ENCODE data around the gene CCDC192.

CCDC192 gene

DNA sequence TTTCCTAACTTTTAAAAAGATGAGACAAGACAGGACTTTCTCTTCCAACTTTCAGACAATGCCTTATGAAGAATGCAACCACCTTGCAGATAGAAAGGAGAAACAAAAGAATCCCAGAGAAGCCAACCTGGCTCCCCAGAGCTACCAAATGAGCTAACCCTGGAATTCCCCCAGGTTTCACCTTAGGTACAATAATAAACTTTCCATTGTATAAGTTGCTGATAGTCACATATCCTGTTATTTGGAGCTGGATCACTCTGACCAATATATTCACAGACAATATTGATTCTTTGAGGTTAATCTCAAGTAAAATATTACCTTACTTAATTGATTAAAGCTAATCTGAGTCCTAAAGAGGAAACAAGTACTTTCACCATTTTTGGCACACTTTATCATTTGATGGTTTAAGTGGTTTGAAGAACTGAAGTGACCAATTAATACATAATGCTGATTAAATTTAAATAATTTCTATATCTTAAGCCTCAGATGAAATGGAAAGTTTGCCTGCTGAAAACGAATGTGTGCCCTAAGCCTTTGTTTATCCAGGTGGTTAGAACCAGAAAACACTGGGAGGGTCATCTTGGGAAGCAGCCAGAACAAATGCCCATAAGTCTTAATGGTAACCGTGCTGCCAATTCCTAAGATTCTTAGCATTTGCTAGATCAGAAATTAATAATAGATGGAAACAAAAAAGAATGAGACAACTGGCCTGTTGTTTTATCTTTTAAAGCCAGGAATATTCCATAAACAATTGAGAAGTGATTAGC, 220.8 kb downstream of the CCDC192 start:
- DNase-seq (ENCODE audit: low spot score) = no peak

DNA sequence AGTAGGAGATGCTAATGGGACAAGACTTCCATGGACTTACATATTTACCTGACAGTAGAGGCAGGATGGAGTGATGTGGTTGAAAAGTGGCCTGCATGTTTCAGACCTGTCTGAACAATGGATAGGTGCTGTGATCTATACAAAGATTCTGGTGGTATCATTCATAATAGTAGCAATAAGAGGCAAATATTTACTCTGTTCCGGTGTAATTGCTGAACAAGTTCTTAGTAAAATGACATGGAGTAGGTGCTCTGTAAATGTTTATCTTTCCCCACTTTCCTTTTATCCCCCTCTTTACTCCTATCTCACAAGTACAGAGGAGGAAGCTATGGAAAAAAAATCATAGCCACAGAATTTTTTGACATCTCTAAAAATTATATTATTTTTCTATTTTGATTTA, 221.4 kb downstream of the CCDC192 start:
- no peak for DNase-seq (ENCODE audit: low spot score)

DNA sequence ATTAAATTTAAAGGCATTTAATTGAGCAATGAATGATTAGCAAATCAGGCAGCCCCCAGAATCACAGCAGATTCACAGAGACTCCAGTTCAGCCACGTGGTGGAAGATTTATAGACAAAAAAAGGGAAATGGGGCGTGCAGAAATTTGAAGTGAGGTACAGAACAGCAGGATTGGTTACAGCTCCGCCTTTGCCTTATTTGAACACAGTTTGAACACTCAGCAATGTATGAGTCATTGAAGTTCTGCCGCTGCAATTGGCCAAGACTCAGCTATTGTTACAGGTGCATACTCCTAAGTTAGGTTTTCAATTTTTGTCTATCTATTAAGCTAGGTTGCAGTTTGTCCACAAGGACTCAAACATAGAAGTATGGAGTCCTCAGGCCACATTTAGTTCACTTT, 222.7 kb downstream of the CCDC192 start:
- peak; percentile 42 for DNase-seq (ENCODE audit: low spot score)

DNA sequence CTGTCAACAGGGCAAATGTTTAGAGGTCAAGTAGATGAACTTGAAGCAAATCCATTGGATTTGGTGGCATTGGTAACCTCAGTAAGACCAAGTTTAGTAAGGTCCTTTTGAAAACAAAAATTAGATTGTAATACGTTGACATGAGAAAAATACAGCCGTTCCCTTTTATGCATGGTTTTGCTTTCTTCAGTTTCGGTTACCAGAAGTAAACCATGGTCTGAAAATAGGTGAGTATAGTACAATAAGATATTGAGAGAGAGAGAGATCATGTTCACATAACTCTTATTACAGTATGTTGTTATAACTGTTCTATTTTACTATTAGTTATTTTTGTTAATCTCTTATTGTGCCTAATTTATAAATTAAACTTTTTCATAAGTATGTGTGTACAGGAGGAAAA, 223.8 kb downstream of the CCDC192 start:
- no peak for DNase-seq (ENCODE audit: low spot score)

DNA sequence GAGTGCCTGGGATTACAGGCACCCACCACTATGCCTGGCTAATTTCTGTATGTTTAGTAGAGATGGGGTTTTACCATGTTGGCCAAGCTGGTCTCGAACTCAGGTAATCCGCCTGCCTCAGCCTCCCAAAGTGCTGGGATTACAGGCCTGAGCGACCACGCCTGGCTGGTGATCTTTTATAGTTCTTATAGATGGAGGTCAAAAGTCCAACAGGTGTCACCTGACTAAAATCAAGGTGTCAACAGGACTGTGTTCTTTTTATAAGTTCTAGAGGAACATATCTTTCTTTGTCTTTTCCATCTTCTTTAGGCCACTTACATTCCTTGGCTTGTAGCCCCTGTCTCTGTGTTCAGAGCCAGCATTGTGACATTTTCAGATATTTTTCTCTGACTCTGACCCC, 224.9 kb downstream of the CCDC192 start:
- DNase-seq (ENCODE audit: low spot score) = no peak

DNA sequence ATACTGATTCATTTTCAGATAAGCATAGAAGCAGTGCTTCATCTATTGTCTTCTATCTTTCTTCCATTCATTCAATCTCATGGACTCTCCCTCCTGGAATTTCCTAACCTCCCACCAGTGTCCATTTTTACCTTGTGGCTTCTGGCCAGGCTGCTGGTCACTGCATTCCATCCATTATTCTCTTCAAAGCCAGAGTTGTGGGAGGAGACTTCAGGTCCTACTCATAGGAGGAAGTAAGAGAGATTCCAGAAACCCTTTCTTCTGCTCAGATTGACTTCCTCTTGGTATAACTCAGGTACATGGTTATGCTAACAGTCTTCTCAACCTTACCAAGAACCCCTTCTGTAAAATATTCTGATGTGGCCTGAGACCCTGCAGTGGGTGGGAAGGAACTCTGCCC, 227.1 kb downstream of the CCDC192 start:
- peak; percentile 62 for DNase-seq (ENCODE audit: low spot score)

DNA sequence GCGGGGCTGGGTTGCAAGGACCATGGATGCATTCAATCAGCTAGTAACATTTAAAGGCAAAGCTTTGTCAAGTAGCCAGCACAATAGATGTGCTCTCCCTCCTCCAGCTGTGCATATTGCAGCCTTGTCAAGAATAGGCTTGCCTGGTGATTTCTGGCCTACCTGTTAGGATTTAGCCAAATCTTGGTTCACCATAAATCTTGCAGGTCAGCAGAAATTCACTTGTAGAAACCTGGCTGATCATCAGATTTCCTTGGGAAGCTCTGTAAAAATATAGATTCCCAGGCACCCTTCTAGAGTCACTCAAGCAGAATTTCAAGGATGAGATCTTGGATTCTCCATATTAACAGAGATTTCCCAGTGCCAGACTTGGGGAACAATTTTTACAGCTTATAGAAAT, 228.2 kb downstream of the CCDC192 start:
- DNase-seq (ENCODE audit: low spot score) = no peak

DNA sequence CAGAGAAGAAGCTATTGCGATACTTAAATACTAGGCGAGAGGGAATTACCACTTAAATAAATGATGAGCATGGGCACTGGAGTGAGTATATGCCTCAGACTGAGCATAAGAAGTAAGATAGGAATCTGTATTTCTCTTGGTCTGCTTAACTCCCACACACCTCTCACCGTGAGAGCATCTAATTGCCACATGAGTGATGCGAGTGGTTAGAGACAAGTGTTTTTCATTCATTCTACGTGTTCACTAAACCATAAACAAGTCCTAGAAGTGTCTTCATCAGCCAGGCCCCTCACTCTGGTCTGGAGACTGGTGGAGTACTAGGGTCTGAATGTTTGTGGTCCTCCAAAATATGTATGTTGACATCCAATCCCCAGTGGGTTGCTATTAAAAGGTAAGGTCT, 230.2 kb downstream of the CCDC192 start:
- DNase-seq (ENCODE audit: low spot score) = no peak

DNA sequence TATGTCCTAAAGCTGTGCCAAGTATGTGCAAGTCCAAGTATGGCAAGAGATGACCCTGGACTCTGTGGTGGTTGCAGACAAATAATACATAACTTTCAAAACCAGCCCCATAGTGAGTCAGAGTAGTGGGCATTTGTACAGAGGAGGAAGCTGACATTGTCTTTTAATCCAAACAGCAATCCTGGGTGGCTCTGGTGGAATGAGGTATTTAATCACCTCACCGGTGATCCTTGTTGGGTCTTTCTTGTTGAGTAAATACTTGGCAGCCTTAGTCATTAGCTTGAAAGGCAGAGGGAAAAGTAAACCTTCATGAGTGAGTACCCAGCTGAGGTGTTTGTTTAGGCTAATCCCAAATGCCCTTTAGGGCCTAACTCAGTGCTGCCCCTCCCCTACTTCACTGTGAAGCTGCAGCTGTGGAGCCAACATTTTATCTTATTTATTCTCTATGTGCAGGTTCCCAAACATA, 231.6 kb downstream of the CCDC192 start:
- peak; percentile 96 for DNase-seq (ENCODE audit: low spot score)

DNA sequence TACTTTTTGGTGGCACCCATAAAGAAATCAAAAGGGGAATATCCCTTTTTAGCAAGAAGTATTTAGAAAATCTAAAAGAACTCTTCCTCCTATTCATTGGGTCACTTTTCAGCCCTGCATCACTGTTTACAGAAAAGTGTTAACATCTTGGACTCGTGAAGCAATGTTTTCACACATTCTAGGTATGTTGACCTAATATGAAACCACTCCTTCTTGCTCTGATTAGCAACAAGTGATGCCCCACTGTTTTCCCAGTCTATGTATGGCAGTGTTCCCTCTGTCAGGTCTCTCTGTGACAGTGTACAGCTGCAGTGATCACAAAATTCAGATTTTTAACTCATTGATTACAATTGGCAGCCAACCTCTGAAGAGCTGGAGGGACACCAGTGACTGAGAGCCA, 232.2 kb downstream of the CCDC192 start:
- DNase-seq (ENCODE audit: low spot score) = no peak

DNA sequence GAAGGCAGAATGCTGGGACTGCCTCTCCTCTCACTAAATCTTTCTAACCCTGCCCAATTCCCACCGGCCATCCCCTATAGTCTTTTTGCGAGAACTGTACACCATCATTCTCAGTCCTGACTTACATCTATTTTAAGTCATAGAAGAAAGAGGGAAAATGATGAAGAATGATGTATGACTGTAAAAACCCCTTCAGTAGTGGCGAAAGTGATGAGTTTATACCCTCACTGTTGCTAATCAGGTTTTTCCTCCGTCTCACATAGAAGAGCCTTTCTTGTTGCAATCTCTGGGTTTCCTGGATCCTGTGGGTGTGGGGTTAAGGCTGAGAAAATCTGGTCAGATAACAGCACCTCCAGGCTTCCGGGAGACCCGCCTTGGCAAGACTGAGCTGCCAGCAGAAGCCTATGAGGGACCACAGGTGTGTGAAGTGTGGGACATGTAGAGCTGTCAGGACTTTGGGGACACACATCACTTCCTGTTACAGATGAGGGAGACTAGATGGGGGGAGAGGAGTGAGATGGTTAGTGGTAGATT, 233.3 kb downstream of the CCDC192 start:
- DNase-seq (ENCODE audit: low spot score) = no peak

DNA sequence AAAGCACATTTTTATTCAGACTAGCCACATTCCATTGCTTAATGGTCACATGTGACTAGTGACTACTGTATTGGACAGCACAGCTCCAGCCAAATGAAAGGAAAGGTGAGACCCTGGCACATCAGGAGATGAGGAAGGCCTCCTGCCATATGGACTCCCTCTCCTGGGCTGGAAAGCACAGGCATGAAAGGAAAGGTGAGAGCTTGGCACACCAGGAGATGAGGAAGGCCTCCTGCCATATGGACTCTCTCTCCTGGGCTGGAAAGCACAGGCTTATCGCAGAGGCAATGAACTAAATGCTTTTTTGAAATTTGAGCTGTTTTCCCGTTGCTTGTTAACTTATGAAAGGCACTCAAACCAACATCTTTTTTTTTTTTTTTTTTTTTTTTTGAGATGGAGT, 235.6 kb downstream of the CCDC192 start:
- no peak for DNase-seq (ENCODE audit: low spot score)

DNA sequence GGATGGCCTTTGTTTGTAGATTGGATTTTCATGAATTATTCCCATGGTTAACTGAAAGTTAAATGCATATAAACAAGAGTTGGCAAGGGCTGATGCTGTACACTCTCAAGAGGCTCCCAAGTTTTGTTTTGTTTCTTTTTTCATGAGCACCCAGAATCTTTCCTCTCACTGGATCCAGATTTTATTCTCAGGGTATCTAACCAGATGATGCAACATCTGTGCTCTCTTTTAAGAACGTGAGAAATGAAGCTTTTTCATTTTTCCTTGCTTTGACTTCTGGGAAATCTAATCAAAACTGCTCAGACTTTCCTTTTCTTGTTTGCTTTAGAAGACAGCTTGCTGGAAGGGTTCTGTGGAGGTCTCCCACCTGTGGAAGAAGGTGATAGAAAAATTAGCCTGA, 237.7 kb downstream of the CCDC192 start:
- DNase-seq (ENCODE audit: low spot score) = no peak

DNA sequence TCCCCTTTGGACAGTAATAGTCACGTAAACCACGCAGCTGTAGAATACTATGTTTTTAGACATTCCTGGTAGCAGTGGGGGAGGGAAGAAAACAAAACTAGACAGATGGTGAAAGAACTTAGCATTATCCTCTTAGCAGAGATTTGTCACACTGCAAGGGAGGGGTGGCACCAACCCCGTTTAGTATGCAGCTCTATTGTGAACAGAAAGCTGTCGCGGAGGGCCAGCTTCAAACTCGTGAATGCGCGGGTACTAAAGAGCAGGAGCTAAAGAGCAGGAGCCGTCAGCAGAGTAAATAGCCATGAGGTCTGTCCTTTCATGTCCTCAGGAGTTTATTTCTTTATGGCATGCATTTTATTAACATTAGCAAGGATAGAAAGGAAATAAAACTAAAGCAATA, 238.5 kb downstream of the CCDC192 start:
- DNase-seq (ENCODE audit: low spot score) = peak; percentile 25

DNA sequence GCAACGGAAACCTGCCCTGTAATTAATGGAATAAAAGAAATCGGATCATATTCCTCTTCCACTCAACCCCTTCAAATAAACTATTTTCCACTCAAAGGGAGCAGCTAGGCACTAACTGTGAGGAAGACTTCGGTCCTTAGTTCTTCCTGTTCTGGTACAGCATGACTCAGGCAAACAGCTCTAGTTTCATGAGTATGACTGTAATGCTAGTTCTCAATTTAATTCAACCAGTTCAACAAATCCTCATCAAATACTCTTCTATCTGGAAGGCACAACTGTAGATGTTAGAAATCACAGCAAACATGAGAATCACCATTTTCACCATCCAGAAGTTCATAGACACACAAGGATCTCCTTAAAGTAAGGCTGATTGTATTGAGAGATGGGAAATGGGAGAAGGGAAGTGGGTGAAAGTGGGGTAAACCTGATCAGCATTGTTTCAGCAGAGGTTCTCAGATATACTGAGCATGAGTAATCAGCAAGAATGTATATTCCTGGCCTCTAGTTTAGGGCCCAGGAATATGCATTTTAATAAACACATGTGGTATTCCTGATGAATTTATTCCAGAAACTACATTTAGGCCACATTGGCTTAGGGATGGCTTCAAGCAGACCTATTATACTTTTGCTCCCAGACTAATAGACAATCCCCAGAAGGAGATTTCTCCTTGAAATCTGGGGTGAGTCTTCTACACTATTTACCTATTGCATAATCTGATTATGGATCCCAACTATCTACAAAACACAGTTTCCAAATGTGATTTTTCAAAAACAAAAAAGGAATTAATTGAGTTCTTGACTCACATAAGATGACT, 239.3 kb downstream of the CCDC192 start:
- DNase-seq (ENCODE audit: low spot score) = peak; percentile 40

DNA sequence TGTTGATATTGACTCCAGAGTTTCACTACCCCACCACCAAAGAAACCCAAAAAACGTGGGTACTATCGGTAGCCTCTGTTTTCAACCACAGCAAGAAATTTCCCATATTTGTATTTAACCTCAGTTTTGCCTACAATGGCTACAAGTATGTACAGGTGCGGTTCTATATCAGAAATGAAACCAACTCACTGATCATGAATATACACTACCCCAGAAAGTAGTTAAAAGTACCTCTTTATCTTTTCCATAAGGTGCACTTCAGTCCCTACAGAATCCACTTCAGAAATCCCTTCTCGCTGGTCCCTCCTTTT, 239.8 kb downstream of the CCDC192 start:
- DNase-seq (ENCODE audit: low spot score) = no peak

DNA sequence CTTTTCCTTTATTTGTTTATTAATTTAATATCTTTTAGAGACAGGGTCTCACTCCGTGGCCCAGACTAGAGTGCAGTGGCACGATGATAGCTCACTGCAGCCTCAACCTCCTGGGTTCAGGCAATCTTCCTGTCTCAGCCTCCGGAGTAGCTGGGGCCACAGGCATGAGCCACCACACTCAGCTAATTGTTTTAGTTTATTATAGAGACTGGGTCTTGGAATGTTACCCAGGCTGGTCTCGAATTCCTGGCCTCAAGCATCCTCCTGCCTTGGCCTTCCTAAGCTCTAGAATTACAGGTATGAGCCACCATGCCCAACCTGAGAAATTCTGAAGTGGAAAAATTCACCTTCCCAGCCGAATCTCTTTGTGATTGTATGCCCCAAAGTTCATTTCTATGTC, 240.9 kb downstream of the CCDC192 start:
- no peak for DNase-seq (ENCODE audit: low spot score)

DNA sequence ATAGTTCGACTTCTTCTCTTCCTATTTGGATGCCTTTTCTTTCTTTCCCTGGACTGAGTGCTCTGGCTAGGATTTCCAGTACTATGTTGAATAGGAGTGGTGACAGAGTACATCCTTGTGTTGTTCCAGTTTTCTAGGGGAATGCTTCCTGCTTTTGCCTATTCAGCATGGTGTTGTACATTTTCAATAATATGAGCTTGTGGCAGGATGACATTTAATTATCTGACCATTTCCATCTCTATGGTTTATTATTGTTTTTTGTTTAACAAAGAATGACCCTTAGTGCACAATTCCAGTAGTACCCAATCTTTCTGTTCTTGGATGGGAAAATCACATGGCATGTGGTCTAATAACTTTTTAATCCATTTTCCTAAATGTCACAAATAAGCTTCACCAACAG, 244.8 kb downstream of the CCDC192 start:
- DNase-seq (ENCODE audit: low spot score) = no peak

DNA sequence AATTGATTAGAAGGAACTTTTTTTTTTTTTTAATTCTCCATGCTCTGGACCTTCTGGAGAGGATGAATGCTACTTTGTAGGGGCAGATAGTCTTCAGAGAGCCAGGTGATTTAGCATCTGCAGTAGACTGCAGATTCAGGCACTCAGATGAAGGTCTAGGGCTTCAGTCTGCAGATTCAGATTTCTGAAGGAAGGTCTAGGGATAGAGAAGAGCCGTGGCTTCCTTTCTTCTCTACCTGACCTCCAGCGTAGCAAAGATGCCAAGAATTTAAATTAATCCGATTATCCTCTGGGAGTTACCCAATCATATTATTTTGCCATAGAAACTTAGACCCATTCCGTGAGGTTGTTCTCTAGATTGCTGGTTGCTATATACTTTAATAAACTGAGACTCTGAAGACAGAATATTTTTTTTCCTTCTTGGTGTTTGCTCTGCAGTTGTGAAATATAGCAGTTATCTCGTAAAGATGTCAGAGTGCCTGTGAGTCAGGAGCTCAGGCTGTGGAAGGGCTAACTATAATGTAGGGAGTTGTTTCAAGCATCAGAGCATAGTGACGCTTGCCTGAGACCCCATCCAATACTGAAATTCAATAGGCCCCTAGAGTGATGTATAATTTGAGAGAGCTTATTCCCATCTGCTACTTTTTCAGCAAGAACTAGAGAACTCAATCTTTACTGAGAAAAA, 247.7 kb downstream of the CCDC192 start:
- peak; percentile 60 for DNase-seq (ENCODE audit: low spot score)

DNA sequence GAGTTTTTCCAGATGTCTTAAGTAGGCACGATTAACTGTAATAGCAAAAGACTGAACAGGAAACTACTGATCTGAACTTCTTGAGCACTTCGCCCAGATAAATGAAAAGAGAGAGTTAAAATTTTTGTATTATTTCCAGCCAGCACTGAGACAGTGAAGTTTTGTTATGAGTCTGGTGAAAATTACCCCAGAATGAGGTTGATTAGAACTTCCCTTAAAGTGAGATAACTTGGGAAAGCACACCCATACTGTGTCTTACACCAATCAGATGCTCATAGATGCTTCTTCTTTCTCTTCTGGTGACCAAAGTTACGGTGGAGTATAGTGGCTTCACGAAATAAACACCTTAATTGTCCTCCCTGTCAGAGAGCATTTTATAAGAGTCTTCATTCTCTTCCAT, 248.6 kb downstream of the CCDC192 start:
- no peak for DNase-seq (ENCODE audit: low spot score)

DNA sequence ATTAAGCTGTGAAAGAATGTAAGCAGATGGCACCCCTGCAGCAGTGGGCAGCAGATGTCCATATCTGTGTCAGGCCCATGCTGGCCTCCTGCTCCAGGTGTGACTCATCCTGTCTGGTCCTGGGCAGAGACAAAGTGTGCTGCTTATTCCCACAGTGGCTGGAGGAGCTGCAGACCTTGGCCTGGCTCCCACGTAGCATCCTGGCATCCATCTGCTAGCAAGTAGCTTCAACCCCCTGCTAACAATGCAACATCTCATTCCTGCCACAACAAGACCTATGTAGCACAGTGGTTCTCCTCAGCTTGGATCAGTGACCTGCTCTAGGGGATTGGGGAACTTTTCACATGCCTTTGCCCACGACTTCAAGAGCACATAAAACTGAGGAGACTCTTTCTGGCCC, 254.0 kb downstream of the CCDC192 start:
- DNase-seq (ENCODE audit: low spot score) = peak; percentile 27

DNA sequence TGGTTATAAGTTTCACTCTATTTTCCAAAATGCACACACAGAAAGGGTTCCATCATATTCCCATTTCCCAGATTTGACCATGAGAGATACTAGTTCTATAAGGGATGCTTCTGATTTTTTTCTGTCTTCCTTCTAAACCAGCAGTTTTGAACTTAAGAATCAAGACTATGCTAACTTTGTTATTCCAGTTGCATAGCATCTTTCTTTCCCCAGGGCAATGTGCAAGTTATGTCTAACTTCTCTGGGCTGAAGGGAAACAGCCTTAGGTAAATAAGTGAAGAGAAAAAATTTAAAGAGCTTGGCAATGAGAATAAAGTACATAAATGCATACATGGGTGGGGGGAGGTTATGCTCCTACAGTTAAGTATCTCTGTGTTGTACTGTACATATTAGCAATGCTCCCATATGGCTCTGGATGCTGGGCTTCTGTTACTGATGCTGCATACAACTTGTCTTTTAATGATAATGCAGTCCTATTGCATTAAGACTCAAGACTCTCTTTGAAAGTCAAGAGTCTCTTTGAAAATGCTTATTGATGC, 254.6 kb downstream of the CCDC192 start:
- no peak for DNase-seq (ENCODE audit: low spot score)

Measured in LoVo (cell line).